GM20000 (cell line): ENCODE data around the gene MAGI2.

Experiments
- DNase-seq: peaks from one replicate; pipeline ENCODE4 v3.0.0; 2012; ENCODE audit warnings: low spot score
- CTCF ChIP-seq: IDR thresholded peaks from 2 replicates; pipeline ENCODE4 v1.5.1; 2012; ENCODE audit warnings: mild to moderate bottlenecking, control low read depth; ENCODE audit errors: extremely low read depth, missing control alignments

The MAGI2 gene

GRCh38 chr7:79288655-79289054 is 164.8 kb downstream of the MAGI2 start:
- no peak for TF ChIP-seq CTCF
- DNase-seq: no peak

- TF ChIP-seq CTCF: no peak
- DNase-seq: no peak
Measured at GRCh38 chr7:79287981-79288380, 165.5 kb downstream of the MAGI2 start.

GRCh38 chr7:79286181-79286580 is 167.3 kb downstream of the MAGI2 start:
- no peak for DNase-seq
- TF ChIP-seq CTCF: no peak

- TF ChIP-seq CTCF: no peak
- DNase-seq: no peak
Measured at GRCh38 chr7:79285756-79286155, 167.7 kb downstream of the MAGI2 start.

GRCh38 chr7:79284211-79284610 is 169.3 kb downstream of the MAGI2 start:
- TF ChIP-seq CTCF: no peak
- DNase-seq: no peak

GRCh38 chr7:79282882-79283602 is 170.4 kb downstream of the MAGI2 start:
- no peak for TF ChIP-seq CTCF
- DNase-seq: no peak

GRCh38 chr7:79282070-79282694 is 171.3 kb downstream of the MAGI2 start:
- no peak for DNase-seq
- no peak for TF ChIP-seq CTCF
